GM18907 (cell line): ENCODE data around the gene SERPINE1.
"Not testable (repeated sequence)": the region's sequence is repeated elsewhere in the genome, so short reads cannot be mapped to it uniquely, and the experiment has no call there.

Experiments used
- ATAC-seq: cut with Tn5 transposase; IDR thresholded peaks from one replicate; pipeline ENCODE4 v1.9.1; 2021; ENCODE audit warnings: mild to moderate bottlenecking, moderate library complexity; ENCODE audit not compliant: unreplicated experiment

The SERPINE1 gene

GRCh38 chr7:101126651-101127459 lies at the start of gene SERPINE1:
TSS of gene SERPINE1 (plus strand) at chr7:101127104. CDS start at chr7:101128394, 1,290 bp downstream.
- ATAC-seq: peak; percentile 60

- ATAC-seq: peak; percentile 72
Observed at GRCh38 chr7:101077303-101078086, 49.4 kb upstream of the SERPINE1 start.

GRCh38 chr7:101081432-101081831 lies 45.5 kb upstream of the SERPINE1 start:
- no peak for ATAC-seq

- no peak for ATAC-seq
Observed at GRCh38 chr7:101084865-101085161, 42.1 kb upstream of the SERPINE1 start.

GRCh38 chr7:101085162-101085964 lies 41.5 kb upstream of the SERPINE1 start, which contains the start of gene TRIM56:
TSS of gene TRIM56 (plus strand) at chr7:101085481. CDS start at chr7:101087313, 1,832 bp downstream.
- peak; percentile 72 for ATAC-seq

GRCh38 chr7:101087334-101088068 lies 39.4 kb upstream of the SERPINE1 start:
- no peak for ATAC-seq

- no peak for ATAC-seq
Observed at GRCh38 chr7:101088069-101088425, 38.9 kb upstream of the SERPINE1 start.

- no peak for ATAC-seq
Observed at GRCh38 chr7:101088858-101089529, 37.9 kb upstream of the SERPINE1 start.

GRCh38 chr7:101089876-101090275 lies 37.0 kb upstream of the SERPINE1 start:
- no peak for ATAC-seq

GRCh38 chr7:101092266-101092905 lies 34.5 kb upstream of the SERPINE1 start:
- ATAC-seq: not testable (repeated sequence)

GRCh38 chr7:101093906-101094305 lies 33.0 kb upstream of the SERPINE1 start:
- no peak for ATAC-seq

- no peak for ATAC-seq
Observed at GRCh38 chr7:101094376-101094775, 32.5 kb upstream of the SERPINE1 start.

GRCh38 chr7:101094791-101095375 lies 32.0 kb upstream of the SERPINE1 start:
- ATAC-seq: no peak

GRCh38 chr7:101096331-101096956 lies 30.5 kb upstream of the SERPINE1 start:
- ATAC-seq: no peak

GRCh38 chr7:101096957-101097347 lies 30.0 kb upstream of the SERPINE1 start:
- no peak for ATAC-seq

- no peak for ATAC-seq
Observed at GRCh38 chr7:101097561-101097960, 29.3 kb upstream of the SERPINE1 start.

GRCh38 chr7:101099969-101100781 lies 26.7 kb upstream of the SERPINE1 start:
- ATAC-seq: no peak
